Measurements from ENCODE around the gene NEDD4L. TPM values are rescaled to one million over a fixed set of nuclear protein-coding genes. Genes with fewer than 3 reads are reported as not detected.

Gene NEDD4L
- polyA plus RNA-seq, 1 of the 3 experiments (the other 2 are of a cell fraction) = 13.2 TPM

GRCh38 chr18:58234359-58234741, 190.3 kb downstream of the NEDD4L start:
- H3K79me2 ChIP-seq (ENCODE audit: insufficient read depth) = no peaks in the 10 kb centered on the region
- WGBS (ENCODE audit: low lambda C conversion rate) = 70% methylated on average over 2 of the region's 2 CpGs
- no peak overlapping the region for H3K4me2 ChIP-seq
- no peak overlapping the region for H3K4me3 ChIP-seq (ENCODE audit: low read depth in 2 of 2, low read length in 1 of 2)
- no peak overlapping the region for H2AFZ ChIP-seq (ENCODE audit: low read depth)
- peaks cover 0 to 8% of the 10 kb centered on the region in 2 experiments; a peak in 1 of 4 replicates for H3K4me1 ChIP-seq (ENCODE audit: control insufficient read depth in 1 of 2, insufficient read depth in 2 of 2, low read depth in 1 of 2, low read length in 1 of 2)
- H3K9me2 ChIP-seq = no peaks in the 10 kb centered on the region
- ChIA-PET CTCF (interaction anchor here (0.6 kb wide), 1 partner anchor 283 kb away, joined by 3 read pairs; no protein-coding TSS in a partner anchor), POLR2A (no interaction called here)
- no peaks in the 10 kb centered on the region for H3K9me3 ChIP-seq
- no peak for DNase-seq
- no peaks in the 10 kb centered on the region for H3F3A ChIP-seq (replicated peaks; ENCODE audit: insufficient read depth)
- no peaks in the 10 kb centered on the region for H3K27me3 ChIP-seq (ENCODE audit: insufficient read depth)
- no peaks in the 10 kb centered on the region for H4K20me1 ChIP-seq (ENCODE audit: insufficient read depth)
- no peak overlapping the region for H3K27ac ChIP-seq (ENCODE audit: low read depth in 2 of 2, low read length in 1 of 2)
- no peaks in the 10 kb centered on the region for H3K36me3 ChIP-seq (replicated peaks in 1 of 2; ENCODE audit: control insufficient read depth in 1 of 2, insufficient read depth in 2 of 2, low read length in 1 of 2)
- H3K9ac ChIP-seq = no peak overlapping the region
- TF ChIP-seq MAX (IDR thresholded peaks at IDR 0.05; ENCODE audit: low read depth) (no peak), PBX3 (IDR thresholded peaks at IDR 0.05) (no peak), GATA2 (CRISPR knock-in tag; IDR thresholded peaks at IDR 0.05) (no peak), FOSL2 (IDR thresholded peaks at IDR 0.05; ENCODE audit: borderline replicate concordance, low read depth) (no peak)

- H3K4me1 ChIP-seq (ENCODE audit: control insufficient read depth in 1 of 2, insufficient read depth in 2 of 2, low read depth in 1 of 2, low read length in 1 of 2) = peaks cover 0 to 12% of the 10 kb centered on the region in 2 experiments; a peak in 1 of 4 replicates
- no peak overlapping the region for H3K9ac ChIP-seq
- ChIA-PET CTCF (interaction anchor here (0.6 kb wide), 1 partner anchor 284 kb away, joined by 3 read pairs; no protein-coding TSS in a partner anchor), POLR2A (no interaction called here)
- H3K27ac ChIP-seq (ENCODE audit: low read depth in 2 of 2, low read length in 1 of 2) = no peak overlapping the region
- H3K9me2 ChIP-seq = no peaks in the 10 kb centered on the region
- no peaks in the 10 kb centered on the region for H3K9me3 ChIP-seq
- H3K79me2 ChIP-seq (ENCODE audit: insufficient read depth) = no peaks in the 10 kb centered on the region
- no peak overlapping the region for H3K4me2 ChIP-seq
- TF ChIP-seq RFX5 (IDR thresholded peaks at IDR 0.05; ENCODE audit: low read length) (no peak), POLR2AphosphoS5 (IDR thresholded peaks at IDR 0.05; ENCODE audit: low read depth, low read length) (no peak), RXRA (IDR thresholded peaks at IDR 0.05; ENCODE audit: borderline replicate concordance, low read depth) (no peak), NRF1 (IDR thresholded peaks at IDR 0.05; ENCODE audit: low read depth, low read length) (no peak), MAX (IDR thresholded peaks at IDR 0.05; ENCODE audit: low read depth) (no peak), REST (IDR thresholded peaks at IDR 0.05; ENCODE audit: low read depth, low read length) (no peak), FOXJ3 (CRISPR knock-in tag; IDR thresholded peaks at IDR 0.05) (no peak), FOXM1 (IDR thresholded peaks at IDR 0.05; ENCODE audit: low read depth) (no peak), SIN3A (IDR thresholded peaks at IDR 0.05; ENCODE audit: borderline replicate concordance, low read depth, low read length) (no peak), MEF2A (IDR thresholded peaks at IDR 0.05; ENCODE audit: borderline replicate concordance, low read depth) (no peak), NFIC (IDR thresholded peaks at IDR 0.05; ENCODE audit: borderline replicate concordance) (no peak), SMC3 (IDR thresholded peaks at IDR 0.05; ENCODE audit: low read depth, low read length) (no peak)
- WGBS (ENCODE audit: low lambda C conversion rate) = 80% methylated on average over 7 of the region's 9 CpGs
- H4K20me1 ChIP-seq (ENCODE audit: insufficient read depth) = no peaks in the 10 kb centered on the region
- no peak overlapping the region for H2AFZ ChIP-seq (ENCODE audit: low read depth)
- H3K36me3 ChIP-seq (replicated peaks in 1 of 2; ENCODE audit: control insufficient read depth in 1 of 2, insufficient read depth in 2 of 2, low read length in 1 of 2) = no peaks in the 10 kb centered on the region
- no peaks in the 10 kb centered on the region for H3K27me3 ChIP-seq (ENCODE audit: insufficient read depth)
- H3F3A ChIP-seq (replicated peaks; ENCODE audit: insufficient read depth) = no peaks in the 10 kb centered on the region
- DNase-seq = no peak
- H3K4me3 ChIP-seq (ENCODE audit: low read depth in 2 of 2, low read length in 1 of 2) = no peak overlapping the region
Observed at GRCh38 chr18:58235001-58235436, 191.0 kb downstream of the NEDD4L start.

All from SK-N-SH (cell line).